ENCODE data around the gene ROBO1. TPM values are rescaled to one million over a fixed set of nuclear protein-coding genes. Genes with fewer than 3 reads are reported as not detected.

Gene ROBO1
- total and polyA plus RNA-seq, 2 donors (not counting 3 experiments of a cell fraction or from before 2014, with no cell fraction given) = 5.9 to 14.2 TPM

DNA sequence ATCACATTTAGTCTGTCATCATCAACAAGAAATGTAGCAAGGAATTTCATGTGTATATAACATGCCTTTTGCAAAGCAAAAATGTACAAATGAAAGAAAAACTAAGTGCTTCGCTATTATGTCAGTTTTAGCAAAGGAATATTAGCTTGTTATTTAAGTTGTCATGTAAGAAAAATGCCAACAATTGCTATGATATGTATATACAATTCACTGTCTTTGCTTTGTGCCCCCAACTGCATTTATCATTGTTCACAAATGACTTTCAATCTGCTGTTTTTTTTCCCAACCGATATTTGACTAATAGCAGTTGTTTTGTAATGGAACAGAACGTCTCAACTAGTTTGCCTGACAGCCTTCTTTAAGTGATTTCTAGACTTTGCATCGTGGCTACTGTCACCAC is 207.1 kb downstream of the ROBO1 start:
- FAIRE-seq (no peak), DNase-seq (ENCODE audit: low read depth, low spot score) (no peak)
- H3K4me1 ChIP-seq (ENCODE audit: control insufficient read depth, extremely low read depth, insufficient read depth, low read length) = no peaks in the 10 kb centered on the region
- no peak for TF ChIP-seq JUN (IDR thresholded peaks at IDR 0.05; ENCODE audit: borderline replicate concordance, insufficient read depth, insufficient read length, low read depth)
- TF ChIP-seq EZH2 (IDR thresholded peaks at IDR 0.05; ENCODE audit: borderline replicate concordance, low read depth, low read length, severe bottlenecking) = no peak
- no peak for TF ChIP-seq FOS (IDR thresholded peaks at IDR 0.05; ENCODE audit: borderline replicate concordance, insufficient read depth, low read length)
- TF ChIP-seq, protein P1, sequence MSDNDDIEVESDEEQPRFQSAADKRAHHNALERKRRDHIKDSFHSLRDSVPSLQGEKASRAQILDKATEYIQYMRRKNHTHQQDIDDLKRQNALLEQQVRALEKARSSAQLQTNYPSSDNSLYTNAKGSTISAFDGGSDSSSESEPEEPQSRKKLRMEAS (IDR thresholded peaks at IDR 0.05; ENCODE audit: insufficient read depth, insufficient read length) = no peak
- TF ChIP-seq POLR2A (IDR thresholded peaks at IDR 0.05; ENCODE audit: low read depth, low read length) = no peak
- TF ChIP-seq, protein P2, sequence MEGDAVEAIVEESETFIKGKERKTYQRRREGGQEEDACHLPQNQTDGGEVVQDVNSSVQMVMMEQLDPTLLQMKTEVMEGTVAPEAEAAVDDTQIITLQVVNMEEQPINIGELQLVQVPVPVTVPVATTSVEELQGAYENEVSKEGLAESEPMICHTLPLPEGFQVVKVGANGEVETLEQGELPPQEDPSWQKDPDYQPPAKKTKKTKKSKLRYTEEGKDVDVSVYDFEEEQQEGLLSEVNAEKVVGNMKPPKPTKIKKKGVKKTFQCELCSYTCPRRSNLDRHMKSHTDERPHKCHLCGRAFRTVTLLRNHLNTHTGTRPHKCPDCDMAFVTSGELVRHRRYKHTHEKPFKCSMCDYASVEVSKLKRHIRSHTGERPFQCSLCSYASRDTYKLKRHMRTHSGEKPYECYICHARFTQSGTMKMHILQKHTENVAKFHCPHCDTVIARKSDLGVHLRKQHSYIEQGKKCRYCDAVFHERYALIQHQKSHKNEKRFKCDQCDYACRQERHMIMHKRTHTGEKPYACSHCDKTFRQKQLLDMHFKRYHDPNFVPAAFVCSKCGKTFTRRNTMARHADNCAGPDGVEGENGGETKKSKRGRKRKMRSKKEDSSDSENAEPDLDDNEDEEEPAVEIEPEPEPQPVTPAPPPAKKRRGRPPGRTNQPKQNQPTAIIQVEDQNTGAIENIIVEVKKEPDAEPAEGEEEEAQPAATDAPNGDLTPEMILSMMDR (IDR thresholded peaks at IDR 0.05; ENCODE audit: extremely low read depth in 1 of 2, insufficient read depth in 1 of 2, low read depth in 1 of 2, low read length in 2 of 2) = no peak
- TF ChIP-seq GATA2 (IDR thresholded peaks at IDR 0.05; ENCODE audit: insufficient read depth, insufficient read length, low read depth, low read length) = no peak
- no peak for TF ChIP-seq POLR2AphosphoS5 (IDR thresholded peaks at IDR 0.05; ENCODE audit: insufficient read depth, low read depth, low read length)
- no peak for TF ChIP-seq MYC (IDR thresholded peaks at IDR 0.05; ENCODE audit: low read depth, low read length)
- no TSS peak for BruUV-seq (replicated peaks)
- no peak overlapping the region for H3K9ac ChIP-seq (replicated peaks; ENCODE audit: extremely low read depth, insufficient read depth, low read length)
- intact Hi-C loops (cut with micrococcal nuclease) = no loop called here
- H3K4me2 ChIP-seq (ENCODE audit: insufficient read depth, low read length) = no peak overlapping the region
- no peaks in the 10 kb centered on the region for H3K36me3 ChIP-seq (ENCODE audit: control insufficient read depth in 2 of 2, extremely low read depth in 1 of 2, insufficient read depth in 2 of 2, low read length in 2 of 2)
- dilution Hi-C loops (cut with MboI; ENCODE audit: extremely low pct_ligation_motif_present, low sequenced_read_pairs) = no loop called here
- CTCF ChIA-PET = no interaction called here
- H4K20me1 ChIP-seq (replicated peaks; ENCODE audit: control insufficient read depth, extremely low read depth, insufficient read depth, low read length) = no peaks in the 10 kb centered on the region
- H3K79me2 ChIP-seq (ENCODE audit: control insufficient read depth, insufficient read depth, low read length) = no peaks in the 10 kb centered on the region
- no peaks in the 10 kb centered on the region for H3K9me1 ChIP-seq (replicated peaks; ENCODE audit: control insufficient read depth, extremely low read depth, insufficient read depth, low read length)
- H3K4me3 ChIP-seq (replicated peaks in 1 of 3; ENCODE audit: insufficient read depth in 1 of 3, low read depth in 1 of 3, low read length in 3 of 3) = no peak overlapping the region
- no peaks in the 10 kb centered on the region for H3K9me3 ChIP-seq (replicated peaks; ENCODE audit: control insufficient read depth, insufficient read depth, low read length)
- no peak overlapping the region for H2AFZ ChIP-seq (ENCODE audit: low read depth, low read length)
- POLR2A ChIA-PET = no interaction called here
- no peaks in the 10 kb centered on the region for H3K27me3 ChIP-seq (ENCODE audit: control insufficient read depth in 2 of 2, insufficient read depth in 2 of 2, low read length in 2 of 2)
- H3K27ac ChIP-seq (ENCODE audit: insufficient read depth, low read depth, low read length) = no peak overlapping the region

Data from endothelial cell of umbilical vein (primary cell).